NCI-H2227 (cell line): ENCODE results near the gene BGN.

ENCODE experiments used
- DNase-seq: peaks from one replicate; lab custom pipeline; 2025; ENCODE audit not compliant: unreplicated experiment; lab: John Stamatoyannopoulos, UW

BGN gene

DNA sequence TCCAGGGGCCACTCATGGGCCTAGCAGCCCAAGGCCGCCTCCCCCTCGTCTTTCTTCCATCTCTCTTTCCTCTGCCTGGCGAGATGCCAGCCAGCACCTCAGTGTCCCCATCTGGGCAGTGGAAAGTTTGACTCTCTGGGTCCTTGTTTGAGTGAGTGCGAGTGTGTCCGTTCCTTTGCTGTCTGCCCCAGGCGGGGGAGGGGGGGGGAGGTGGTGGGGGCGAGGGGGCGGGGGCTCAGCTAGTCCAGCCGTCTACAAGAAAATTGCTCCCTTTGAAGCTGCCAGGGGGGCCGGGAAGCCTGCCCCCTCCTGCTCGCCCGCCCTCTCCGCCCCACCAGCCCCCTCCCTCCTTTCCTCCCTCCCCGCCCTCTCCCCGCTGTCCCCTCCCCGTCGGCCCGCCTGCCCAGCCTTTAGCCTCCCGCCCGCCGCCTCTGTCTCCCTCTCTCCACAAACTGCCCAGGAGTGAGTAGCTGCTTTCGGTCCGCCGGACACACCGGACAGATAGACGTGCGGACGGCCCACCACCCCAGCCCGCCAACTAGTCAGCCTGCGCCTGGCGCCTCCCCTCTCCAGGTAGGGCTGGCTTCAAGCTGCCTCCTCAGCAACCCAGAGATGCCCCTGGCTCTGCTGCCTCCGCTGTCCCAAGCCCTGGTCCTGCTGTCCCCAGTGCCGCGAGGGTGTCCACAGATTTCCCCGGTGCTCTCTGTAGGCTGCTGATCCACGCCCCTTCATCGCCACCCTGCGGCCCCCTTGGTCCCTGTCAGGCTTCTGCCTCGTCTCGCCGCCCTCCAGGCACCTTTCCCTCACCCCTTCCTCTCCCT lies at the start of gene BGN:
Gene BGN (plus strand): TSS at position 440 of the 821 bp plus-strand sequence. CDS start 9,652 bp downstream, outside the sequence.
- DNase-seq, result peak; percentile 47

DNA sequence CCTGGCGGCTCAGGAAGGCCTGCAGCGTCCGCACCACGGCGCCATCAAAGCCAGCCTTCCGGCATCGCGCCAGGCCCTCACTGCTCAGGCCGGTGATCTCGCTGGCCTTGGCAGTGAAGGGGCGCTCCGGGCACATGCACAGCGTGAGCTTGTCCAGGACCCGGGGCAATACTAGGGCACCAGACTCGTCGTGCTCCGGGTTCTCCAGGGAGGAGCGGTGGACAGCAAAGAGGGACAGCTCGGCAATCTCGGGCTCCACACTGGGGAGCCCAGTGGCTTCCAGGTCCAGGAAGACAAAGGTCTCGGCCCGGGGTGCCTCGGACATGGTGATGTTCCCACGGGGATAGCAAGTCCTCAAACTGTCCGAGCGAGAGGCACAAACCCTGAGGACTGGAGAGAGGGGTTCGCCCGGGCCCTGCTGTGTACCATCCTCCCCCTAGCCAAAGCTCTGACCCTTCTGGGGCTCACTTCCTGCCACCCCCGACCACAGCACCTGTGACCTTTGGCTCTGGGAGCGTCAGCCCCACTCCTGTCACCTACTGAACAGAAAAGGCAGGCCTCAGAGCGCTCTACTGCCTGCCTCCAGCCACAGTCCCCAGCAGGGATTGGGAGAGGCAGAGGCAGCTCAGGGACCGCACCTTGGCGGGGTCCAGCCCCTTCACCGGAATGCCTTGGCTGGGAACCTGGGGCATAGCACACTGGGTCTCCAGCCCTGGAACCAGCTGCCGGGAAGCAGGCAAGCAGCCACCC lies 49.5 kb upstream of the BGN start:
- no peak for DNase-seq

DNA sequence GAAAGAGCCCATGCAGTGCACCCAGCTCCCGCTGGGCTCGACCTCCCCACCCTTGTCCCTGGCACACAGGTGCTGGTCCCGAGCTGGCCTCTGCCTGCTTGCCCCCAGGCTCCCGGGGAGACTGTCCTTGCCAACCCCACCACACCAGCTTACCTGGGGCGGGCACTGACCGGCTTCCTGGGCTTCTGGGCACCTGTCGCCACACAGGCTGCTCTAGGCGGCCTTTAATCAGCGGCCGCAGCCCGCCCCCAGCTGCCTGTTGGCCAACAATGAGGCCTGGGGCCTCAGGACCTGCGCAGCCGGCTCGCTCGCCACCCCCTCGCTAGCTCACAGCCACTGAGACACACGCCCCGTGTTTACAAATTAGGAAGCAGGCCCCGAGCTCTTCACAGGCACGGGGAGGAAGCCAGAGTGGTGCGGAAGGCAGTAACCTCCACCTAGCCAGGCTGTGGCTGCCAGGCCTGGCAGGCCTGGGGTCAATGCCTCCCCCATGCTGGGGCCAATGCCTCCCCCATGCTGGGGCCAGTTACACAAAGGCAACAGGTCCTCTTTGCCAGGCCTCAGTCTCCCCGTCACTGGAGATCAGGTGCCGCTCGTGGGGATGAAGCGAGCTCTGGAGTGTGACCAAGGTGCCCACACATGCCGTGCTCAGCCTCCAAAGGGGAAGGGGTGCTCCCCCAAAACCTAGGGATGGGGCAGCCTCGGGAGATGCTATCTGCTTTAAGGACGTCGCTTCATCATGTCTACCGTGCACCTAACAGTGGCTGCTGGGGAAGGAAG lies 48.7 kb upstream of the BGN start, which contains the start of gene TREX2:
Gene TREX2 (minus strand): TSS at position 201 of the 780 bp plus-strand sequence. CDS start 626 bp downstream, outside the sequence.
- no peak for DNase-seq

- no peak for DNase-seq
Observed at GRCh38 chrX:153446636-153446936, 48.2 kb upstream of the BGN start.

DNA sequence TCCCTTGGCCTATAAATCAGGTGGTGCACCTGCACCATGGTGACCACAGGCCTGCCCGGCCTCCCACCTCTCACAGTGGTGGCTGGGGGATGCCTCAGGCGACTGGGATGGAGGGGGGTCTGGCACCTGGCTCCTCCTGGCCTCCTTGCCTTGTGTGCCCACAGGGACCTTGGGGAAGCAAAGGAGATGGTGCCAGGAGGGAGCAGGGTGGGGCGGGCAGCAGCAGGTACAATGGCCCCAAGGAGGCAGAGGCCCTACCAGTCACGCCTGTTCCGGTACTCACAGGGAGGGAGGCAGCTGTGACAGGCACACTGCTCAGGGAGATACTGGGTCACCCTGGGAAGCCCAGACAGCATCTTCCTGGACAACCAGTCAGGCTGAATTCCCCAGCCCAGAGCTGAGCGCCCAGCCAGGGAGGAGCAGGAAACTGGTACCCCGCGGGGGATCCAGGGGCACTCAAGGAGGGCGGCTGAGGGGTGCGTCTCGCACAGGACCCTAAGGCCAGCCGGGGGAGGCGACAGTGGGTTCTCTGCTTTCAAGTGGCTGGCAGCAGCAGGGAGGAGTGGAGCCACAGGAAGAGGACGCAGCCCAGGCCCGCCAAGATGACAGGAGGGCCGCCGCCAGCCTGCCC lies 47.7 kb upstream of the BGN start:
- DNase-seq, result no peak

DNA sequence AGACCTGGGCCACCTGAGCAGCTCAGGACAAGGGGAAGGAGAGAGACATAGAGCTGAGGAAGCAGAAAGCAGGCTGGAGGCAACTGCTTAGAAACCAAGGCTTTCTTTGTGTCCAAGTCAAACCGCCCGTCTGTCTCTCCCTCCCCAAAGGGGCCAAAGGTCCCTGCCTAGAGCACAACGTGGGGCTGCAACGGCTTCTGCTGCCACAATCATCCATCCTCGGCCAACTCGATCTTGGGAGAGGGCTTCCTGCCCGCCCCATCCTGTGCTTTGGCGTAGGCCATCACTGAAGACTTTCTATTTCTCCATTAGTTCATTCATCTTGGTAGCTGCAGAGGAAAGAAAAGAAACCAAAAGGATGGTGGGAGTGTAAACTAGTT lies 47.2 kb upstream of the BGN start:
- no peak for DNase-seq

DNA sequence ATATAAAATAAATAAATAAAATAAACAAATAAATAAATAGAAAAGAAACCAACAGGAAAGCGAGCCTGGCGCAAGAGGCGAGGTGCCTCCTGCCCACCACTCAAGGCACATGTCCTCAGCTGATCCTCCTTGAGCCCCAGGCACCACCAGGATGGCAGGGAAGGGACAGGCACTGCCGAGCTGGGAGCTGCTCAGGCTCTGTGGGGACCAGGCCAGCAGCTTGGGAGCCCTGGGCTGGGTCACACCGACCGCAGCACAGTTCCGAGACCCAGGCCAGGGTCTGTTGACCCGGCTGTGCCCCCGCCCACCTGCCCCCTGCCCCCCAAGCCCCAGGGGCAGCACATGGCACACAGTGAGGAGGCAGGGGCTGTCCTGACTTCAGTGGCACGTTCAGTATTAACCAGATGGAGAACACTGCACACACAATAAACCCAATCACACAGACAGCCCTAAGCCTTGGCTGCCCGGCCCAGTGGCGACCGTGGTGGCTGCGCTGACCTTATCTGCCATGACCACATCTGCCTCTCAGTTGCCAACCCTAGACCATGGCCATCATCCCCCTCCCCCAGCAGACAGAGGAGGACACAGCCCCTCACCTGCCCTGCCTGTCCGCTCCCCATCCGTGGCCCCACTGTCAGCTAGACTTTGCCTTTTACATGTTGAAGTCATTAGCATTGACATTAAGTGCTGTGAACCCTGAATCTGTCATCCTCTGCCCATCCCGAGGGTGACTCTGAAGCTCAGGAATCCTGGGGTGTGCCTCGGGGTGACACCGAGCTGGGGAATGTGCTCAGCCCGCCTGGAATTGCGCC lies 46.0 kb upstream of the BGN start:
- no peak for DNase-seq

DNA sequence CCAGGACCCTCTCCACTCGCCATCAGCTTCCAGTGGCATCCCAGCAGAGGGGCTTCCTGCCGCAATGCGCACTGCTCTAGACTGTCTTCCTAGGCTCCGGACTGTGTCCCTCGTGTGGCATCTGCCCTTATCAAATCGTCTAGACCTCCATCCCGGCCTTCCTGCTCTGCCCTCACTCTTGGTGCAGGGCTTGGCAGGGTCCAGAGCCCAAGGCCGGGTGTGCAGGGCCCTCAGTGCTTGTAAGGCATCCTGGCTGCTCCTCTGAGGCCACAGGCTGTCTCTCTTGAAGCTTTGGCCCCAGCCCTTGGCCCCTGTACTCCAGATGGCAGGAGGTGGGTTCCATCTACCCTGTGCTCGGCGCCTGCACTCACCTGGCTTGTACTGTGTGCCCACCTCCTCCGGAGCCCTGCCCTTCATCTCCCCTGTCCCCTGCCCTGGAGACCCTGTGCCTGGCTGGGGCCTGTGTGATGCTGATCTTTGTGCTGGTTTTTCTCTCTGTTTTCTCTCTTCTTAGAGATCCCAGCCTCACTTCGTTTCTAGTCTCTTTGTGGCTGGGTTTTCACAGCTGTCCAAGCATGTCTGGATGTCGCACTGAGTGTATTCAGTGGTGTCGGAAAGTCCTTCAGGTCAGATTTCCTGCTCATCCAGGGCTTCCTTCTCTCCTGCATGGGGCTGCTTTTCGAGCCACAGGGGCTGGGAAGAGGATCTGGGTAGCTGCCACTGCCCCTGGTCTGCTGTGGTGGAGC lies 45.2 kb upstream of the BGN start:
- DNase-seq, result no peak

GRCh38 chrX:153450114-153450948 lies 44.4 kb upstream of the BGN start:
- no peak for DNase-seq

DNA sequence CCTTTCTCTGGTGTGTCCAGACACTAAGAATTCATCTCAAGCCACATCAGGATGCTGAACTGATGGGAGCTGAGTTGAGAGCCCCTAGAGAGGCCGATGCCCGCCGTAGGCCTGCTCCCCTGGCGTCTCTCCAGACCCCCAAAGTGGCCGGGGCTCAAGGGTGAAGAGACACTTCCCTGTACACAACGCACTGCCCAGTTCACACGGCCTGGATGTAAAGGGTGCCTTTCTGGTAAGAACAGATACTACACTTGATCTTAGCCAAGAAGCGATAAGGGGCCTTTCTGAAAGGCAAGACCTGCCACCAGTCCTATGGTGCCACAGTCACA lies 43.9 kb upstream of the BGN start:
- DNase-seq, result no peak

DNA sequence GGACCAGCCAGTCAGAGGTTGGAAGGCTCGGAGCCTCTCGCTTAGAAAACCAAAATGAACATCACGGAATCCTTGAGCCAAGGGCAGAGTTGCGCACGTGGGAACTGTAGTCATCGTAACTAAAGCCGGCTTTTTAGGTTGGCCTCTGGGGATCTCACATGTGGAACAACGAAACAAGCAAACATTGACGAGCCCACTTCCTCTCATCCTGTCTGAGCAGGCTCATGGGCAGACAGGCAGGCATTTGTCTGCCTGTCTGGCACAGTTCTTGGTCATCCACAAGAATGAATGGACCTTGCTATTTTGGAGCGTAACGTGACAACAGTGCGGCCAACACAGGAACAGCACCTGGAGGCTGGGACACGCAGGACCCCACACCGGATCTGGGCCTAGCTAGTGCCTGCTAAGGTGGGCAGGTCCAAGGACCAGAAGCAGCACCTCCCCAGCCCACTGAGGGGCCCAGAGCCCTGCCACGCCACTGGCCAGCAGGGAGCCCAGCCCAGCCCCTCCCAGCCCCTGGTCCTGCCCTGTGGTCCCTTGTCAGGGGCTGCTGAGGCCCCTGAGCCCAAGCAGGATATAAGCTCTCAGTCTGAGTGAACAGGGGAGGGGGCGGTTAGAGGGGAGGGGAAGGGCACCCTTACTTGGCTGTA lies 39.8 kb upstream of the BGN start:
- DNase-seq, result no peak

GRCh38 chrX:153455571-153455970 lies 39.2 kb upstream of the BGN start:
- no peak for DNase-seq

DNA sequence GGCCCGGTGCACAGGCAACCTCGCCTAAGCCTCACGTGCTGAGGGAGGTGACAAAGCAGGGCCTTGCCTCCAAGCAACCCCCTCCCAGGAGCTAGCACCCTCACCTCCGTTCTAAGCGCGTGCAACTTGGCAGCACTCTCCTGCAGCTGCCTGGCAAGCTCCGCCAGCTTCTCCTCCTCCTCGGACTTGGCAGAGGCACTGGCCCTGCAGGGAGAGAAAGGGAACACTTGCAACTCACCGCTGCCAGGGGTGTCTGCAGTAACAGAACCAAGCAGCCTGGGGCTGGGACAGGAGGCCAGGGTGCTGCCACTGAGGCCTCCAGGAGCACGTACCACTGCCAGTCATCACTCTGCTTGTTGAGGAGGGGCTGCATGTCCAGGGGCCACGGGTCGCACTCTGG lies 38.6 kb upstream of the BGN start:
- DNase-seq, result no peak

DNA sequence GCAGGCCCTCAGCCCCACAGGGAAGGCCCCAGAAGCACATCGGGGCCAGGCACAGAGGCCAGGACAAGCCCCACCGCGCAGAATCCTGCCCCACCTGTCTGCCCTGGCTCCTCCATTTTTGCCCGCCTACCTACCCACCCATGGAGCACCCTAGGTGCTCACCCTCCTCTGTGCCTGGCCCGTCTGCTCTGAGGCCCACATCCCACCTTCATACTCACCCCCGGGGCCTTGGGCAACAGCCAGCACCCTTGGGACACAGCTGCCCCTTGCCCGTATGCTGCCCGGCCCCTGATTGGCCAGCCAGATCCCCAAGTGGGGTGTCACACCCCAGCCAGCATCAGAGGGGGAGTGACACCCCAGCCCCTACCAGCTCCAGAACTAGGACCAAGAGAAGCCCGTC lies 38.1 kb upstream of the BGN start:
- DNase-seq, result no peak

DNA sequence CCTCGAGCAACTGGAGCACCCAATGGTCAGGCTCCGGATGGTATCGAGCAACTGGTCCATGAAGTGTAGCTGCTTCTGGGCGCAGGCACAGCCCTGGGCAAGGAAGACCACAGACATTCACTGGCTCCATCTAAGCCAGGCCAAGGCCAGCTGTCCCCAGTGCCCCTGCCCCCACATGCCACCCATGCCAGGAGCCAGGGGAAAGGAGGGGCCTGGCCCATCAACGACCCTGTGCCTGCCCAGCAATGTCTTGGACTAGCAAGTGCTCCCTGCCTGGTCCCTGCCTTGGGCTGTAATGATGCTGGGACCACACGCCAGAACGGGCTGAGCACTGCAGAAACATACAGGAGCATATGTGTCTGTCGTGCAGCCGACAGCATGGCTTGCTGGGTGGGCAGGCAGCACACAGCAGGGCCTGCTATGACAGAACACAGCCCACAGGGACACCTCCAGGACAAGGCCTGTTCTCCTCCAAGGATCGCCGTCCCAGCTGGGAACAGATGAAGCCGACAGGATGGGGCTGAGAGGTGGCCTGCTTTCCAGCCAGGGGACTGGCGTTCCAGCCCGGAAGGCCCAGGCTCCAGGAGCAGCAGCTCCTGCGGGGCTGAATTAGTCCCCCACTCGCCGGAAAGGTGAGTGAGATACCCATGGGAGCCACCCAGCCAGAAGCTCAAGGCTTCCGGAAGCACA lies 37.5 kb upstream of the BGN start:
- DNase-seq, result no peak

GRCh38 chrX:153457827-153458466 lies 36.8 kb upstream of the BGN start:
- no peak for DNase-seq

DNA sequence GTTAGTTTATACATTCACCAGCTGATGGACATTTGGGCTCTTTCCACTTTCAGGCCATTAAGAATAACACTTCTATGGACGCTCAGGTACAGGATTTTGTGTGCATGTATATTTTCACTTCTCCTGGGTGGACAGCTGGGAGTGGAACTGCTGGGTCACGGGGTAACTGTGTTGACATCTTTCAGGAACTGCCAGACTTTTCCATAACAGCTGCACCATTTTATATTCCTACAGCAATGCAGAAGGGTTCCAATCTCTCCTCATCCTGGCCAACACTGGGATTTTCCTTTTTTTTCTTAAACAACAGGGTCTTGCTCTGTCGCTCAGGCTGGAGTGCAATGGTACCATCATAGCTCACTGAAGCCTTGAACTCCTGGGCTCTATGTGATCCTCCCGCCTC lies 36.3 kb upstream of the BGN start:
- DNase-seq, result no peak
